VCaP (cell line): Measurements from ENCODE around the gene PNMA6E.
A peak's percentile ranks its signal among the peaks of the same experiment; 100 is the strongest.

Experiments
- H3K27ac ChIP-seq: fragments of 450-650 bp; 2 replicates; pipeline ENCODE4 v1.5.1; 2017
- TF ChIP-seq, protein P1 (sequence below): fragments of 450-650 bp; conservative IDR thresholded peaks from 2 replicates; pipeline ENCODE4 v1.5.1; 2017; ENCODE audit warnings: mild to moderate bottlenecking, moderate library complexity

Gene PNMA6E

GRCh38 chrX:153371256-153371655 lies 29.9 kb downstream of the PNMA6E start:
- TF ChIP-seq, protein P1, sequence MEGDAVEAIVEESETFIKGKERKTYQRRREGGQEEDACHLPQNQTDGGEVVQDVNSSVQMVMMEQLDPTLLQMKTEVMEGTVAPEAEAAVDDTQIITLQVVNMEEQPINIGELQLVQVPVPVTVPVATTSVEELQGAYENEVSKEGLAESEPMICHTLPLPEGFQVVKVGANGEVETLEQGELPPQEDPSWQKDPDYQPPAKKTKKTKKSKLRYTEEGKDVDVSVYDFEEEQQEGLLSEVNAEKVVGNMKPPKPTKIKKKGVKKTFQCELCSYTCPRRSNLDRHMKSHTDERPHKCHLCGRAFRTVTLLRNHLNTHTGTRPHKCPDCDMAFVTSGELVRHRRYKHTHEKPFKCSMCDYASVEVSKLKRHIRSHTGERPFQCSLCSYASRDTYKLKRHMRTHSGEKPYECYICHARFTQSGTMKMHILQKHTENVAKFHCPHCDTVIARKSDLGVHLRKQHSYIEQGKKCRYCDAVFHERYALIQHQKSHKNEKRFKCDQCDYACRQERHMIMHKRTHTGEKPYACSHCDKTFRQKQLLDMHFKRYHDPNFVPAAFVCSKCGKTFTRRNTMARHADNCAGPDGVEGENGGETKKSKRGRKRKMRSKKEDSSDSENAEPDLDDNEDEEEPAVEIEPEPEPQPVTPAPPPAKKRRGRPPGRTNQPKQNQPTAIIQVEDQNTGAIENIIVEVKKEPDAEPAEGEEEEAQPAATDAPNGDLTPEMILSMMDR = no peak
- H3K27ac ChIP-seq = peak overlapping the region; percentile 91

DNA sequence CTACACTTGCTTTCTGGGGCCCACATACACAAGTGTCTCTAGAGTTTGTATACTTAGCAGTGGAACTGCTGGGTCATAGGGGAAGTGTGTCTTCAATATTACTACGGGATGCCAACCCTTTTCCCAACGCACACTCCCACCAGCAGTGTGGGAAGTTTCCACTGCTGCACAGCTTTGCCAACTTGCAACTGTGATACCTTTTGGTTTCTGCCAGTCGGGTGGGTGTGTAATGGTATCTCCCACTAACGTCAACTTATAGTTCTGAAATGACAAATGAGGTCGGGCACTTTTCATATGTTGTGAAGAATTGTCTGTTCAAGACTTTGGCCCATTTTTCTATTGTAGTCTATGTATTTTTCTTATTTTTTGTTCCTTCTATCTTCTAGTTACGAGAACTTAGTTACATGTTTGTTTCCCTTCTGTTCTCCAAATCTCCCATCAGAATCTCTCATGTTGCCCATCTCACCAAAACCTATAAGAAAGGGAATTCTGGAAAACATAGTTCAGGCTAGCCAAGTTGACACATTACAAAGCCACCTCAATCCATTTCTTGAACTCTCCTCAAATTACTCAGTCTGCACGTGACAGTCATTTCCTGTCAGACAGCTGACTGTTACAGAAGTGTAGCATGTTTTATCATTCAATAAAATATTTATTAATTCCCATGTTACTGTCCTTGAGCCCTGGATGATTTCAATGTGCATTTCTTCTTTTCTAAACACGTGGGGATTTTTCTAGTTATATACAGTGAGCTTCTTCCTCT lies 30.7 kb downstream of the PNMA6E start:
- TF ChIP-seq, protein P1 = no peak
- peak overlapping the region; percentile 91 for H3K27ac ChIP-seq

- TF ChIP-seq, protein P1 = no peak
- no peak overlapping the region for H3K27ac ChIP-seq
These were observed 34.1 kb downstream of the PNMA6E start for GRCh38 chrX:153366878-153367538.

GRCh38 chrX:153366119-153366518 lies 35.0 kb downstream of the PNMA6E start:
- peak overlapping the region; percentile 95; the same call in 1 of the 2 replicates for H3K27ac ChIP-seq
- TF ChIP-seq, protein P1 = no peak

DNA sequence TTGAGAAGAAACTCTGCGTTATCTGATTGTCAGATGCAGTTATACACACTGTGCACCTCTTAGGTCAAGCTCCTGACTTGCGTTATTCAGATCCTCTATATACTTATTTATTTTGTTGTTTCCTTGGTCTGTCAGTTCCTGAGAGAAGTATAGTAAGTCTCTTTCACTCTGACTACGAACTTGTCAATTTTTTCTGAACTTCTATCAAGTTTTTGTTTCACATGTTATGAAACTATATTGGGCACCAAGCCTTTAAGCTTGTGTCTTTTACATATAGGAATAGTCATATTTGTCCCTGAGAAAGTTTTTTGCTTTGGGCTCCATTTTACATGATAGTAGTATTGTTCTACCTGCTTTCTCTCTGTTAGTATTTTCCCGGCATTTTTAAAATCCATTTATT lies 35.5 kb downstream of the PNMA6E start:
- peak overlapping the region; percentile 95 for H3K27ac ChIP-seq

DNA sequence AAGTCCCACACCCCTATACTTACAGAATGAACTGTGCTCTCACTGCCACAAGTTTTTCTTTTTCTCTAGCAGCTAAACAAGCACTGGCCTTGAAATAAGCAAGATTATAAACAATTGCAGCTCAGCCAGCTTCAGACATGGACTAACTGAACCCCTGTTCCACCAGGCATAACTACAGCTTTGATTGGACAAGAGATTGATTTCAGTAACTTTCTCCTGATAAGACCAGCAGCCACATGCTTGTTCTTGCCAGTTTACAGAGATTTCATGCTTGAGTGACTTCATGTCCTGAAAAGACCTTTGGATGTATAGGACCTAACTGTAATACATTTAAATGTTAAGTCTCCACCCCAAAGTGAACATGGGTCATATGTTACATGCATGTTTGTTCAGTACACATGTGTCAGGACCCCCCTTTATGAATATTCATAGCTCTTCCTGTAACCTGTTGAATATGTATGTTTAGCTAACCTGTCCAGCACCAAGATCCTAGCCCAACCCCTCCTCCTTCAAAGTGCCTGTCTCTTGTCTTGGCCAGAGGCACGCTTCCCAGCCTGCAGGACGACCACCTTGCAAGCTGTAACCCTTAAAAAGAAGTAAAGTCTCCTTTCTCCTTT lies 39.3 kb downstream of the PNMA6E start:
- TF ChIP-seq, protein P1 = no peak
- H3K27ac ChIP-seq = peak overlapping the region; percentile 95

More for the DNA sequence above, 35.5 kb downstream of the PNMA6E start:
- TF ChIP-seq, protein P1 = no peak

DNA sequence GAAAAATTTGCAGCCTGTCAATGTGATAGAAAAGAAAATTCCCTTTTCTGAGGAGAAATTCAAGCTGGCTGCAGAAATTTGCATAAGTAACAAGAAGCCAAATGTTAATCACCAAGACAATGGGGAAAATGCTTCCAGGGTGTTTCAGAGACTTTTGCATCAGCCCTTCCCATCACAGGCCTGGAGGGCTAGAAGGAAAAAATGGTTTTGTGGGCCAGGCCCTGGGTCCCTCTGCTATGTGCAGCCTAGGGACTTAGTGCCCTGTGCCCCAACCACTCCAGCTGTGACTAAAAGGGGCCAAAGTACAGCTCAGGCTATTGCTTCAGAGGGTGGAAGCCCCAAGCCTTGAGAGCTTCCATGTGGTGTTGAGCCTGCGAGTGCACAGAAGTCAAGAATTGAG lies 43.3 kb downstream of the PNMA6E start:
- TF ChIP-seq, protein P1 = no peak

More for the DNA sequence above, 43.3 kb downstream of the PNMA6E start:
- no peak overlapping the region for H3K27ac ChIP-seq
